ENCODE data around the gene SMIM20. TPM values are rescaled to one million over a fixed set of nuclear protein-coding genes. Genes with fewer than 3 reads are reported as not detected.

Gene SMIM20
- total RNA-seq, 2 experiments from 2014 or later, result 24.2 to 24.7 TPM

DNA sequence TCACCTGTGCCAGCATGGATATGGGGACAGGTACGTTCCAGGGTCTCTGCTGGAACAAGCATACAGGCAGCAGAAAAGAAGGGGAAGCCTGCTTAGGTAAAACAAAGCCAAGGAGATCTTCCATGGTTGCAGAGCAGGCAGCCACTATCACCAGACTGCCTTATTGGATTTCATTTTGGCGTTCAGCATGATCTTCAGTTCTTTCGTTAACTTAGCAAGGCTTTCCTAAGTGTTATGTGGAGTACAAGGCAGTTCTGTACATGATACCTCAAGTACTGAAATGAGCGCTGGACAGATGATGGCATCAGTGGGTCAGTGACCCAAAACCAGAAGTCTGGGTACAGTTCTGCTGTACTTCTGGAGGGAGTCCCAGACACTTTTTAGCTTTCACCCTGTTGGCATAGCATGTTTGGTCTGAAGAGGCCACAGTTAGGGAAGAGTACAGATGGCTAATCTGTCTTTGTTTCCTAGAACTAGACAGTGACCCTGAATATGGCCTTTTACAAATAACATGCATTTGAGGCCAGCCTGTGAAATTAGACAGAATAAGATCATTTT is 8.9 kb downstream of the SMIM20 start:
- ChIA-PET POLR2A (no interaction called here), CTCF (interaction anchor here (0.6 kb wide), 1 partner anchor 119 kb away, joined by 4 read pairs; no protein-coding TSS in a partner anchor)

DNA sequence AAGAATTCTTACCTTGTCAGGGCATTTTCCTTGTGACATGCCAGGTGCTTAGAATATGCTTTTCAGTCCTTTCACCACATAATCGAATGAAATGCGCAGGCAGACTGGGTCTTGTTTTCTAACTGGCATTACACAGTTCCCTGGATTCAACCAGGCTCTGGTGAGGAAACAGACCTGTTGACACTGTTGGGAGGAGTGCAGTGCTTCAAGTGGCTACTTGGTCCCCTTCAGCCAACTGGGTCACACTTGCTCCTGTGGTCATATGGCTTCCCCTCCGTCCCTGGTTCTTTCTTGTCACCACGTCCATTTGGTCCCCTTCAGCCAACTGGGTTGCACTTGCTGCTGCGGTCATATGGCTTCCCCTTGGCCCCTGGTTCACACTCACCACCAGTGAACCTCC is 9.7 kb downstream of the SMIM20 start:
- POLR2A ChIA-PET, result no interaction called here
- CTCF ChIA-PET, result interaction anchor here (0.5 kb wide), 1 partner anchor 587 kb away, joined by 3 read pairs; no protein-coding TSS in a partner anchor

DNA sequence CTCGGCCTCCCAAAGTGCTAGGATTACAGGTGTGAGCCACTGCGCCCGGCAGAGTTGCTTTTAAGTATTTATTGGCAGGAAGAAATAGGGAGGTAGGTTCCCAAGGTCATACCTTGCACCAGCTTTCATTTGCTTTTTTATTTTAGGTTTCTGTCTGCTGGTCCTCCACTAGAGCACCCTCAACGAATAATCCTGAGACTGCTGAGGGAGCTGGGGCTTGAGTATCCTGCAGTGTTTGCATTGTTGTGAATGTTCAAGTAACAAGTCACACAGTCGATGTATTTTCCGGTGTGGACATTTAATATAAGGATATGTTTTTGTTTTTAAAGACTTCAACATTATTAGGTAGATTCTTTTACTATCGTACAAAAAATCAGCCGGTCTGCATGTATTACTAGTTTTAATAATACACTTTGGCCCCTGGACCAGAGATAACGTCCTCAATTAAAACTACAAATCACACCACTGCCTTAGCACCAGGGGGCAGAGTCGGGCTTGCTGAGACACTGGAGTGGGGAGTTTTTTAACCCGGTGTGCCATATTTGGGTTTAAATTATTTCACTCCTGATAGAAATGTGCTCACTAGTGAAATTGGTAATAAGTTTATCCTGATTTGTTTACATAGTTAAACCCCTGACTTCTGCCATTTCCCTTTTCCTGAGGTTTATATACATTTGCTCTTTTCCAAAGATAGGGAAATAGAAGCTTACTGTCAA is 11.6 kb downstream of the SMIM20 start:
- CTCF ChIA-PET, result interaction anchor here (1.0 kb wide), 1 partner anchor 9 kb away, joined by 4 read pairs; no protein-coding TSS in a partner anchor
- POLR2A ChIA-PET, result no interaction called here

DNA sequence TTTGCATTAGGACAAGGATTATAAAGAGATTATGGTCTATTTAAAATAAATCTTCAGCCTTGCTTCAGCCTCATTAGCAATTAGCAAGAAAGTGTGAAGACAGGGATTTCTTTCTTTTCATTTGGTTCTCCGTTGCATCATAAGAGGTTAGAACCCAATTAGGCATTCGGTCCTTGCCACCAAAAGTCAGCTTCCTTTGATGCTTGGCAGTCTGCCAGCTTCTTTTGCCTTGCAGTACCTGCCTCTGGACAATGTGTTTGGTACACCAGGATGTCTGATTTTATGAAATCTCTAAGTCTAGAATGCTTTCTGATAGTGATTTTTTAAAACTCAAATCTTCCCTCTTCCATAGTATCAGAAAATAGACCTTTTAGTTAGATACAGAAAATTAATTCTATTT is 12.4 kb downstream of the SMIM20 start:
- ChIA-PET CTCF (no interaction called here), POLR2A (no interaction called here)

DNA sequence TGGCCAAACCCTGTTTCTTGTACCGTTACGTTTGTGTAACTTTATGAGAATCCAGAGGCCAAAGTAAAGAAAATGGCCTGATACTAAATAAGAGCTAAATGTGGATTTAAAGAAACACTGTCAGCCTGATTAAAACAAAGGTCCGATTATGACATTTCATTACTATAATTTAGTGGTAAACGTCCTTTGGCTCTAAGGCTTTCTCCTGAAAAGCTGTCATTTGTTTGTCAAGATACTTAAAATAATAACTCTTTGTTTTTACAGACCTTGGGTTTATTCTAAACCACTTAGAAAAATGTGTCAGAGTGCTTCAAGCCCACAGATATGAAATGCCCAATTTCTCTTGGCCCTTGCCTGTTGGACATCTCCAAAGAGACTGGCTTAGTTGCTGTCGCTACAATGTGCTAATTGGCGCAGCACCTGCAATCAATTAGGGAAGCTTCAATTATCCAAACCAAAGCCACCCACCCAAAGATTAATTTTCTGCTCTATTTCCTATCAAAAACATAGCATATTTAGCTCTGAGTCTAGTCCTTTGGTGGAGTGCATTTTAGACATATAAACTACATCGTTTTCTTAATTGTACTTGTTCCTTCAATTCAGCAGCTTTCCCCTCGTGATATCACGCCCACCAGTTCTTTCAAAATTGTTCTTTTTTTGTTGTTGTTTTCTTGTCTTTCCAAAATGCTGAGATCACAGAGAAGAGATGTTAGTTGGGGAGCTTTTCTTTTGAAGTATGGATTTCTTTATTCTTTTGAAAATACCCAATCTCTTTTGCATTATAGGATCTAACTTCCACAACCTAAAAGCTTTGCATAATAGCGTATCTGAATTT is 13.6 kb downstream of the SMIM20 start:
- ChIA-PET CTCF (interaction anchor here (1.0 kb wide), 1 partner anchor 13 kb away, joined by 3 read pairs; no protein-coding TSS in a partner anchor), POLR2A (no interaction called here)

DNA sequence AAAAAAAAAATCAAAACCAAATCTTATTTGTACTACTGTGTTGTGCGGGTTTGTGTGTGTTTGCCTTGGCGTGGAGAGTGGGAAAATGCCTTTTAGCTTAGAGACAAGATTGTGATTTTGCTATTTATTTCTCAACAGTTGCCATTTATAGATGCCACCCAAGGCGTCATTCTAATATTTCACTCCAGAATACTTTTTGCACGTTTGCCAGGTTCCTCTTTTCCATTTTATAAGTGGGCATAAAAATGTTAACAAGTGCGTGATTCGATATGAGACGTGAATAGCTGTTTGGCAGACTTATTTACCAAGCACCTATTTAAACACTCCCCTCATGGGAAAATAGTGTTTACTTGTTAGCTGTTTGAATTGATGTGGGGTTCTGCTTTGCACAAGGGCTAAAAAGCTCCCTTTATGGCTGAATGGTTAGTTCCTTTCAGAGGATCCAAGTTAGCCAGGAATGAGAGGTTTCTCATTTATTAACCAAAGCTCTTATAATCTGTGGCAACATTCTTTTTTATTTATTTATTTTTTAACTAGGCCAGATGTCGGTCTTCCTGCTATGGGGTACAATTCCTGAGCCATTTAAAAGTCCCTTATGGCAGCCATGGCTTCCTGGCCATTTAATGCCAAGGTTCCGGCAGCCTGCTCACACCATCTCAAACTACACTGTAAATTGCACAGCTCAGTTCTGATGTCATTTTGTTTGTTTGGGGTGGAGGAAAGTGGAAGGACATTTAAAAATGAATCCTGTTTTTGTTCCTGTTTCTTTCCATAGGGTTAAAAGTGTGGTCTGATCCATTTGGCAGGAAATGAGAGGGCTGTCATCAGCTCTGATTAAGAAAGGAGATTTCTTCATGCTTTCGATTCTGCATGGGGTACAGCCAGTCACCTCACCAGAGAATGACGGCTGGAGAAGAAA is 14.6 kb downstream of the SMIM20 start:
- ChIA-PET CTCF (no interaction called here), POLR2A (no interaction called here)

DNA sequence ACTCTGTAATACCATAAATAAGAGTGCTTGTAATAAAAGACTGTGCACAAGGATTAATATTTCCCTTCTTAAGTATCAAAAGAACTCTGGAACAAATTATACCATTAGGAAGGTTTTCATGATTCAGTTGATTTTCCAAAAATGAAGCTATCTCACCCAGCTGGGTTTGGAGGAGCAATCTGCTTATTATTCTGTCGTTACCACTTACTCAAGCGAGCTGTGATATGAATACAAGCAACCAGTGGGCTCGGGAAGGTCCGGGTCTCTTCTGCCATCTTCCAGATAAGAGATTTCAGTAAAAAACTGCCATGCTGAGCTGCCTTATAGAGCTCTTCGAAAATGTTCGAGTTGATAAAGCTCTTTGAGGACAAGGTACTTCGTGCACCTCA is 15.3 kb downstream of the SMIM20 start:
- POLR2A ChIA-PET, result no interaction called here
- CTCF ChIA-PET, result no interaction called here

DNA sequence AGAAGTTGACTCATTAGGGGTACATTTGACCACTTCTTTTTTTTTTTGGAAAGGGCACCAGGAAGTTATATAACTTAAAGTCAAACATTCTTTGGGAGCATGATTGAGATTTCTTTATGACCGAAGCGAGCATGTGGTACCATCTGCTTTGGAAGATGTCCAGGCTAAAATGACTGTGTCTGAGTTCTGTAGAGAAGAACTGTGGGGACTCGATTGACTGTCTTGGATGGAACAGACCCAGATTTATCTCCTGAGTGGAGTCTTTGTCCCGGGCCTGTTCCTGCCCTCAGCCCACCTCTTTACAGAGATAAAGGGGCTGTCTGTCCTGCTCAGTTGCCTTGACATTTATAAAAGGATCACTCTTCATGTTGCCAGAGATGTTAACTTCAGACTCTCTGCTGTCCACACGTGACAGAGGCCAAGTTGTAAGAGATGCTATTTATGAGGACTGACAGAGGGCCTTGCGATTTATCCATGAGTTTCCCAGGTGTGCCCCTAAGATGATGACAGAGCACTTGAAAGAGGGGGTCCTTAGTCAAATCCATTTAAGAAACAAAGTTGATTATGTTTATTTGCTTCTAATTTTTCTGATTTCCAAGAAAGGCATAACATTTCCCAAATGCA is 16.8 kb downstream of the SMIM20 start:
- ChIA-PET CTCF (no interaction called here), POLR2A (no interaction called here)

DNA sequence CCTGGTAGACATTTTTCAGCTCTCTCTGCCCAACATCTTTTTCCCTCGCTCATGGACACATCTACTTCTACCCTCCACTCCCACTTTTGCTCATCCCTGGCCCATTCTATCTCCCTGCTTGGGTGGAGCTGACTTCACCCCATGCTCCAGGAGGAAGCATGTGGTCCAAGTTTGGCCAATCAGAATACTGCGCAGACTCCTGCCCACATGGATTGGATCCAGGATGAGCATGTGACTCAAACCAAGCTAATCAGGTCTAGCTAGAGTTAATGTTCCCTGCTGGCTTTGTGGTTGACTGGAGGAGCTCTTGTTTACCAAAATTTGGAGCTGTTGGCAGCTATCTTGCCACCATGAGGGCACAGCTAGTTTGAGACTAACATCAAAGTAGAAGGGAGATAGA is 22.7 kb downstream of the SMIM20 start:
- POLR2A ChIA-PET, result no interaction called here

DNA sequence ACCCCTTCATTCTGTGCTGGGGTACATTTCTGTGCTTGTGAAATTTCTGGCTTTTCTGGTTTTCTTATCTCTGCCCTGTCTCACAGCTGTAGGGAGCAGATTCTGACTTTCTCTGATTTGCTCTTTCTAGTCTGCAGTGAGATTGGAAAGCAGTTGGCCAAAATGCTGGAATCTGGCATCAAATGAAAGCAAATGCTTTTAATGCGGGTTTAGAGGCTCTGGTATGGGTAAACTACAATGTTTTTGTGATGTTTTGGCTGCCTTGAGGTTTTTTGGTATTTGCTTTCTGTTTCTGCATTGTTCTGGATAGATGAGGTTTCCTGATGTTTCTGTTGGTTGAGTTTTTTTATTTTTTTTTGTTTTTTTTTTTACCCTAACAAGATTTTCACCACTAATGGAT is 23.8 kb downstream of the SMIM20 start:
- CTCF ChIA-PET, result no interaction called here
- POLR2A ChIA-PET, result no interaction called here

More for the DNA sequence above, 22.7 kb downstream of the SMIM20 start:
- CTCF ChIA-PET, result no interaction called here

DNA sequence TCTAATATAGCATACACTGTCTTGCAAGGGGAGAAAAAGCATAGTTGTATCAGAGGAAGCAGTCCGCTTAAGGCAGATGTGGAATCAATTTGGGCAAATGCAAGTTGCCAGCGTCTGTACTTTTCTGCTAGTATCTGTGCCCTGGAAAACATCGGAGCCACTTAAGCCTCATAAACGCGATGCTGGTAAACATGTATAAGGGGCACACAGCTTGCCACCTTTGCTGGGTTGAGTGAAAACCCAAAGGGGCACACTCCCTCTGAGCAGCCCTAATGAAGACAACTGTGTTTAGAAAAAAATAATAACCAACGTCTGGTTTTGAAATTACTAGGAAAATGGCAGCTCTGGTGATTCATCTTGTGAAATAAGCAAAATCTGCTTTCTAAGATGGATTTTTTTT is 24.3 kb downstream of the SMIM20 start:
- ChIA-PET POLR2A (no interaction called here), CTCF (no interaction called here)

DNA sequence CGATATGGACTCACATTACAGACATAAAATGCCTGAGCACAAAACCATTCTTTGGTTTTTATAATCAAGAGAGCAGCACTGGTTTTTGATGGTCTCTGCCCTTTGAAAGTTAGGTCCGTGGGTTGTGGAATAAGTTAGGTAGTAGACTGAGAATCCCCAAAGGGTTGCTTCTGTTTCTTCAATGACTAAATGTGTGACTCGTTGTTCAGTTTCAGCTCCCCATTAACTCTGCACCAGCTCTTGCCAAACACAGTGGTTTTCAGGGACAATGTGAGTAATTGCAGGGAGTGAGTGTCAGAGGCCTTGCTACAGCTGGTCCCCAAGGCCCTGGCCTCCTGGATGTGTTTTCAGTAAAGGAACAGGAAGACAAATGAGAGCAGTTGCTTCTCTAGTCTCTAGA is 24.8 kb downstream of the SMIM20 start:
- ChIA-PET POLR2A (no interaction called here), CTCF (no interaction called here)

DNA sequence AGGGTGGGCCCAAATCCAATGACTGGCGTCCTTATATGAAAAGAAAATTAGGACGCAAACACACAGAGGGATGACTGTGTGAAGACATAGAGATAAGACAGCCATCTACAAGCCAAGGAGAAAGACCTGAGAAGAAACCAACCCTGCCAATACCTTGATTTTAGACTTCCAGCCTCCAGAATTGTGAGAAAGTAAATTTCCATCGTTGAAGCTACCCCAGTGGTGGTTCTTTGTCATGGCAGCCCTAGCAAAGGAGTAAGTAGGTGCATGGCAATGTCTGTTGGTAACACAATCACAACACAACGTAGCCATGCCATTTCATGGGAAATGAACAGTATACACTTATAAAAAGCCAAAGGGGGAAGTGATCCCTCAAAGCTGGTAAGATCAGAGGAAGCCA is 25.3 kb downstream of the SMIM20 start:
- CTCF ChIA-PET, result interaction anchor here (1.5 kb wide), 1 partner anchor 49 kb away, joined by 4 read pairs; no protein-coding TSS in a partner anchor
- POLR2A ChIA-PET, result no interaction called here

DNA sequence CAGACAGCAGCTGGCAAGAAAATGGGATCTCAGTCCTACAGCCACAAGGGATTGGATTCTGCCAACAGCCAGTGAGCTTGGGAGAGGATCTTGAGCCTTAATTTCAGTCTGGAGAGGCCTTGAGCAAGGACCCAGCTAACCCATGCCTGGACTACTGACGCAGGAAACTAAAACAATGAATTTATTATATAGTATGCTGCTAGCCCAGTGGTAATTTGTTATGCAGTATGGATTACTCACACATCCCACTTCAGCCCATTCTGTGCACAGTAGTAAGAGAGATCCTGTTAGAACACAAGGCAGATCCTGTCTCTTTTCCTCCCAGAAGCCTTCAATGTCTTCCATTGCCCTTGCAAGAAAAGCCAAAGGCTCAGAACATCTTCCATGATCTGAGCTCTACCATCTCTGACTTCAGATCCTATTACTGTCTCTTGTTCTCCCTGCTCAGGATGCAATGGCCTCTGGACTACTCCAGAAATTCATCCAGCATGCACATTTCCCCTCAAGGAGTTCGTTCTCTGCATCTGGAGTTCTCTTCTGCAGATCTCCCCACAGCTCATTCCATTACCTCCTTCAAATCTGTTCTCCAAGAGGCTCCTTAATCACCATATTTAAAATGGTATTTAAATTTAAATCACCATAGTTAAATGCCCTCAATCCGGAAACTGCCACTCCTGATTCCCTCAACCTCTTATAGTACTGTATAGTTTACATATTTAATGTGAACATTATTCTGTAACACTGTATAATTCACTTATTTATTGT is 27.6 kb downstream of the SMIM20 start:
- POLR2A ChIA-PET, result no interaction called here

DNA sequence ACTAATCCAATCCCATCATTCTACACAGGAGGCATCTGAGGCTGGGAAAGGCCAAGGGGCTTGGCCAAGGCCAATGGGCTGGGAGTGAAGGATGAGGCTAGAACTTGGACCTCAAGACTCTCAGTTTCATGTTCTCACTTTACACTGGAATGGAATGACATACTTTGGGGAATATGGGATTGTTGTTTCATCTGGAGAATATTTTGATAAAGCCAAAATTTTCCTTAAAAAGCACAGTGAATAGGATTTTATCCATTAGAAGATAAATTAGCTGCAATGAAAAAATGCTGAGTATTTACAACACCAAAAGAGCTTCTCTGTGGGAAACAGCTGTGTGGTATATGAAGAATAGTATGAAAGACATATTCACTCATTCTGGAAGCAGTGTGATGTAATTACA is 29.3 kb downstream of the SMIM20 start:
- POLR2A ChIA-PET, result no interaction called here
- CTCF ChIA-PET, result no interaction called here

More for the DNA sequence above, 27.6 kb downstream of the SMIM20 start:
- CTCF ChIA-PET, result no interaction called here

DNA sequence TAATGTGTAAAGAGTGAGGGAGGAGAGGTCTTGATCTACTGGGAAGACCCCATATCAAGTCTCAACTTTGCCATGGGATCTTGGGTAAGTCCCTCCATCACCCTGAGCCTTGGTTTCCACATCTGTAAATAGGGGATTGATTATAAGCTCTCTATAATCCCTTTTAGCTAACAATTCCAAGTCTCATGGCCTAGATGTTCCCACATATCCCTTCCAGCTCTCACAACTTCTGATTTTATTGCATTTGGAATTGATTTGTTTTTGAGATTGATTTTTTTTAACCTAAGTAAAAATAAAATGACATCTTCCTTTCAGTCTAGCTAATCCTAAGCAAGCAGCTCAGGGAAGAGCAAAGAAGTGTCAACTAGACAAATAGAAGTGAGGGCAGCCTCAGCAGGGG is 29.8 kb downstream of the SMIM20 start:
- CTCF ChIA-PET, result interaction anchor here (1.1 kb wide), 1 partner anchor 37 kb away, joined by 3 read pairs; no protein-coding TSS in a partner anchor
- POLR2A ChIA-PET, result no interaction called here

DNA sequence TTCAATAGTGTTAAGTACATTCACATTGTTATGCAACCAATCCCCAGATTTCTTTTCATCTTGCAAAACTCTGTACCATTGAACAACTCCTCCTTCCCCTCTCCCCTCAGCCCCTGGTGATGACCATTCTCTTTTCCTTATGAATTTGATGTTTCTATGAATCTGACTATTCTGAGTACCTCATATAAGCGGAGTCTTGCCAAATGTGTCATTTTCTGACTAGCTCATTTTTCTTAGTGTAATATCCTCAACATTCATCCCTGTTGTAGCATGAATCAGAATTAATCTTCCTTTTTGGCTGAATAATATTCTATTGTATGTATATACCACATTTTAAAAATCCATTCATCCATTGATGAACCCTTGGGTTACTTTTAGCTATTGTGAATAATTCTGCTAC is 34.0 kb downstream of the SMIM20 start:
- ChIA-PET POLR2A (no interaction called here), CTCF (no interaction called here)

DNA sequence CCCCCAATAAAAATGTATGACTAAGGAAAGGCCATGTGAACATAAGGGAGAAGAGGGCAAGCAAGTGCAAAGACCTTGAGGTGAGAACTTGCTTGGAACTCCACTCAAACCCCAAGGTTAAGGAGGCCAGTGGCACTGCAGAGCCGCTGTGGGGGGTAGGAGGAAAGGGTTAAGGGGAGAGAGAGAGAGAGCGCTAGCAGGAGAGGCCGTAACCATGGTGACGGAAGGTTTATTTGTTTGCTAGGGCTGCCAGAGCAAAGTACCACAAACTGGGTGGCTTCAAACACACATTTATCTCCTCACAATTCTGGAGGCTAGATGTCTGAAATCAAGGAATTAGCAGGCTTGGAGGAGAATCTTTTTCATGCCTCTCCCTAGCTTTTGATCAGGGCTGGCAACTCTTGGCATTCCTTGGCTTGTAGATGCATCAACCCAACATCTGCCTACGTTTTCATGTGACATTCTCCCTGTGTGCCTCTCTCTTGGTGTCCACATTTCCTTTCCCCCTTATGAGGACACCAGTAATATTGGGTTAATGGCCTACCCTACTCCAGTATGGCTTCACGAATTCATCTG is 35.2 kb downstream of the SMIM20 start:
- POLR2A ChIA-PET, result no interaction called here

More for the DNA sequence above, 35.2 kb downstream of the SMIM20 start:
- CTCF ChIA-PET, result no interaction called here
